T-helper 2 cell treated with Interferon-gamma antibody and Interleukin-4, amounts not matched to agents 100 ng/mL and 5 ng/mL, for 36 hours (primary cell): Measurements from ENCODE around the gene ITPR3. TPM values are rescaled to one million over a fixed set of nuclear protein-coding genes. Genes with fewer than 3 reads are reported as not detected.
"Not testable (repeated sequence)": the region's sequence is repeated elsewhere in the genome, so short reads cannot be mapped to it uniquely, and the experiment has no call there.

Experiments
- intact Hi-C: fragments of 100-400 bp; cut with micrococcal nuclease; formaldehyde crosslinking; loops from one replicate; pipeline ENCODE4 v1.15.1; 2023
- total RNA-seq: library from RNA; stranded (reverse); gene quantifications from 2 replicates; pipeline ENCODE4 v1.2.3, GENCODE V29; 2022

Gene ITPR3
- total RNA-seq, 1 donor from 2014 or later: 48.9 TPM

DNA sequence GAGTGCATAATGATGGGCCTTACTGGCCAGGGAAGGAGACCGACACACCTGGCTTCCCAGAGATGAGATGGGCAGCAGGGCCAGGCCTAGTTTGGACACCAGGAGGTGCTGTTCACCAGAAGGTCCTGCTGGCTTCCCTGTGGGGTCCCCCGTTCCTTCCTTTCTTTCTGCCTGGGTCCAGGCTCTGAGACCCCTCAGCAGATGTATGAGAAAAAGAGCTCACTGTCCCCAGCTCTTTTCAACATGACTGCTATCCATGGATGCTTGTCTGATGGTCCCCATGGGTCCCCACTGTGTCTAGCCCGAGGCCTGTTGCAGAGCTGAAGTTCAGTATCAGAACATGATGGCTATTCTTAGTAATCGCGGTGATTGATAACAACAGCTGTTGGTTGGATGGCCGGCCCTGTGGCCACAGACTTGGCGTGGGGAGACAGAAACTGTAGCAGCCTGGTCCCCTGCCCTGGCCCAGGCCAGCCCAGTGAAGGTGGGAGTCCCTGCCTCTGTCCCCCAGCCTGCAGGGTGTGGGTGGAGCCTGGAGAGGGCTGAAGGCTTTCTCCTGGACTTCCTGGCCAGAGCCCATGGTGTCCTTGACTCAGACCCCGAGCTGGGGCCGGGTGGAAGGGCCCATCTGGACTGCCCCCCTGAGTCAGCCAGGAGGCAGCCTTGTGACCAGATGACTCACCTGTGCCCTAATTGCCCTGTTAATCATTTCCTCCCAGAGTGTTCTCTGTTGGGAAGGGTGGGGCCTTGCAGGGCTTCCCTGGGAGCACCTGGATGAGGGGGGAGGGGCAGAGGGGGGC lies 31.2 kb upstream of the ITPR3 start:
- intact Hi-C loops: loop anchor here (5.0 to 10.0 kb wide), 2 partner anchors 172 to 315 kb away; no protein-coding TSS in a partner anchor

GRCh38 chr6:33590531-33591198 lies 30.5 kb upstream of the ITPR3 start:
- intact Hi-C loops: no loop called here

DNA sequence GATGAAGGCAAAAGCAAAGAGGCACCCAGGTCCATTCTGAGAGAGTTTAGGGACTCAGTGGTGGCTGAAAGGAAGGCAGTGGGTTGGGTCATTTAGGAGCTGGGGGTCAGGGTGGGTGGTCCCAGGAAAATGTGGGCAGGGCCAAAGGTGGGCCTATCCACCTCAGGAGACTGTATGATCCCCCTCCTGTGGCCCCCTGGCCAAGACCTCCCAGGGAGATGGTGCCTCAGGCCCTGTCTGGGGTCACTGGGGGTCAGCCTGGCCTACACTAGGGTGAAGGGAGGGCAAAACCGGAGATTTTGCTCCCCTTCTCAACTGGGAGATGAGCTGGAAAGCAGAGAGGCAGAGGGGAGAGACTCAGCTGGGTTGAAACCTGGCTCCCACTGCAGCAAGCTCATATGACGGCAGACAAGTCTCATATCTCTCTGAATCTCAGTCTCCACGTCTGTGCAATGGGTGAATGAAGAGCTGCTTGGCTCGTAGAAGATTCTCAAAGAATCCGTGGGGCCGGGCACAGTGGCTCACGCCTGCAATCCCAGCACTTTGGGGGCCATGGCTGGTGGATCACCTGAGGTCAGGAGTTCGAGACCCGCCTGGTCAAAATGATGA lies 29.6 kb upstream of the ITPR3 start:
- intact Hi-C loops: no loop called here

- intact Hi-C loops: no loop called here
These were observed 28.9 kb upstream of the ITPR3 start for GRCh38 chr6:33592280-33592594.

- intact Hi-C loops: no loop called here
These were observed 28.3 kb upstream of the ITPR3 start for GRCh38 chr6:33592595-33593413.

- intact Hi-C loops: no loop called here
These were observed 27.8 kb upstream of the ITPR3 start for GRCh38 chr6:33593414-33593727.

DNA sequence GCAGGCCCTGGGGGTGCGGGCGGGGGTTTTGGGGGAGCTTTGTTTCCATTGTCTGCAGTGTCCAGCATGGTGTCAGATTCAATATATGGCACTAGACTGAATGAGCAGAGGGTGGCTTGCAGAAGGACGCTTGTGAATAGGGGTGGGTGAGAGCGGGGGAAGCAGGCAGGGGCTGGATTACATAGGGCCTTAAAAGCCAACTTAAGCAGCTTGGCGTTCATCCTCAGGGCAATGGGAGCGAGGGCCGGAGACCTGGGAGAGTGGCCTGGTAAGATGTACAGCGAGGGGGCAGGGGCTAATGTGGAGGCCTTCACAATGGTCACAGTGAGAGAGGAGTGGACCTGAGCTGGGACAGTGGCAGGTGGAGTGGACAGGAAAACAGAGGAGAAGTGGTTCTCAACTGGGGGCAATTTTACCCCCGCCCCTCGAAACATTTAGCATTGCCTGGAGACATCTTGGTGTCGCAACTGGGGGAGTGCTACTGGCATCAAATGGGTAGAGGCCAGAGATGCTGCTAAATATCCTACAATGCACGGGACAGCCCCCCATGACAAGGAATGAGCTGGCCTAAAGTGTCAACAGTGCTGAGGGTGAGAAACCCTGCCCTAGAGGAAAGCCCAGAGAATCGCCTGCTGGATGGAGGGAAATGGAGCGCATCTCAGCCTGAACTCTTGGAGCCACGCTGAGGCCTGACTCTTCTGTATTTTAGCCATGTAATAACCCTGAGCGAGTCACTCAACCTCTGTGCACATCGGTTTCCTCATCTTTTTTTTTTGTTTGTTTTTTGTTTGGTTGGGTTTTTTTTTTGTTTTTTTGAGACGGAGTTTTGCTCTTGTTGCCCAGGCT lies 25.9 kb upstream of the ITPR3 start:
- intact Hi-C loops: no loop called here

GRCh38 chr6:33596894-33597293 lies 24.2 kb upstream of the ITPR3 start:
- intact Hi-C loops: not testable (repeated sequence)

DNA sequence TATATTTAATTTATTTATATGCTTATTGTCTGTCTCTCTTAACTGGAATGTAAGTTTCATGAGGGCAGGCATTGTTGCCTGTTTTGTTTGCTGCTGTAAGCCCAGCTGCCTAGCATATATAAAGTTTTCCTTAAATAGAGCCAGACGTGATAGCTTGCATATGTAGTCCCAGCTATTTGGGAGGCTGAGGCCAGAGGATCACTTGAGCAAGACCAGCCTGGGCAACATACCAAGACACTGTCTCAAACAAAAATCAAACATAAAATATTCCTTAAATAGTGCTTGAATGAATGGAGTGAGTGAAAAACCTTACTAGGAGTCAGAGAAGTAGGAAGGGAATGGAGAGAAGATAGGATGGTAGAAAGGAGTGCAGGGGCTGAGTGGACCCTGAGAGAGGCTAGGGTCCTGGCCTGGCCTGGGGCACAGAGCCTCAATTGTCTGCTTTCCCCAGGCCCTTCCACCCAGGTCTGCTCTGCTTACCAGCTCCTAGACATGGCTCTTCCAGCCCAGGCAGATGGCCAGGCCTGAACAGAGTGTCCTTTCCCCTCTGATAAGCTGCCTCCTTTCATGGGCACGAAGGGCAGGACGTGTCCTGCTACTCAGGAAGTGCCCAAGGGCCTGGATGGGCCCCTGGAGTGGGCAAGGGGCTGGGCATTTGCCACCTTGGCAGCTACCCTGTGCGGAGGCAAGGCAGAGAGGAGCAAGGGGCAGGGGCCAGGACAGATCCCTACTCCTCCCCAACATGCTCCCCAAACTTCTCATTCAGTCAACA lies 23.4 kb upstream of the ITPR3 start:
- intact Hi-C loops: no loop called here

GRCh38 chr6:33599413-33599938 lies 21.6 kb upstream of the ITPR3 start:
- intact Hi-C loops: no loop called here

GRCh38 chr6:33600761-33601160 lies 20.4 kb upstream of the ITPR3 start:
- intact Hi-C loops: no loop called here

GRCh38 chr6:33602180-33602579 lies 18.9 kb upstream of the ITPR3 start:
- intact Hi-C loops: no loop called here

GRCh38 chr6:33604941-33605854 lies 15.9 kb upstream of the ITPR3 start:
- intact Hi-C loops: no loop called here

GRCh38 chr6:33606642-33607041 lies 14.5 kb upstream of the ITPR3 start:
- intact Hi-C loops: no loop called here

GRCh38 chr6:33607126-33607783 lies 13.9 kb upstream of the ITPR3 start:
- intact Hi-C loops: no loop called here

DNA sequence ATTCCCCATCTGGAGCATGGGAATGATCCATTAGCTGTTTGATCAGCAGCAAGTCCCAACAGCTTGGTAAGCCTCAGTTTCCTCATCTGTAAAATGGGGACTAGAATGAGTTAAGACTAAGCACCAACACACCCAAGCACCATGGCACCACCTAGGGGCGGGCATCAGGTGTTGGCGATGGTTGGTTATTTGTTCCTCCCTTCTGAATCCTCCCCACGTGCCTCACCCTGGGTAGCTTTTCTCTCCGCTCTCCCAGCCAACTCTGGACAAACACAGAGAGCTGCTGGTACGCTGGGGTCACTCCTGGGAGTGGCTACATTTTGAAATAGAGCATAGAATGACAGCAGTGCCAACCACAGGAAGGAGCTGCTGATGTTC lies 13.3 kb upstream of the ITPR3 start:
- intact Hi-C loops: no loop called here

DNA sequence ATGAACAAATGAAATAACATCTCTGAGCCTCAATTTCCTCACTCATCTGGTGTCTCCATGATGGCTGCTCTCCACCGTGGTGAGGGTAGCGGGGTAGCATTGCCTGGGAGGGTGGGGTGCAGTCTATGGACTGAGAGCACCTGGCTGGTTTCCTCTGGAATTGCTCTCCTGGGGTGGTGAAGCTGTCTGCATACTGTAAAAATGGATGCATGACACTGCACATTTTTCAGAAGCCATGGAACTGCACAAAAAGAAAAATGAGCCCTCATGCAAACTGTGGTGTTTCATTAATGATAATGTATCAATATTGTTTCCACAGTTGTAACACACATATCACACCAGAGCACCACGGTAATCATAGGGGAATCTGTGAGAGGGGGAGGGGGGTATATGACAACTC lies 12.1 kb upstream of the ITPR3 start:
- intact Hi-C loops: no loop called here

GRCh38 chr6:33609528-33609927 lies 11.6 kb upstream of the ITPR3 start:
- intact Hi-C loops: no loop called here
